A673 (cell line): ENCODE measurements around the gene HESX1.

Experiments used
- CTCF ChIP-seq: fragments of 300-800, 200-600 bp; sonication (generic); conservative IDR thresholded peaks from 2 replicates; pipeline ENCODE4 v1.5.1; 2017; ENCODE audit warnings: low read depth, mild to moderate bottlenecking, antibody characterized with exemption, low read length, moderate library complexity, mixed read lengths
- EZH2 ChIP-seq: fragments of 200-600 bp; sonication (generic); IDR thresholded peaks from 2 replicates; pipeline ENCODE4 v1.6.1; 2017; ENCODE audit warnings: borderline replicate concordance, low read depth, mild to moderate bottlenecking, mixed read lengths, antibody characterized with exemption, low read length; ENCODE audit not compliant: poor library complexity, severe bottlenecking

DNA sequence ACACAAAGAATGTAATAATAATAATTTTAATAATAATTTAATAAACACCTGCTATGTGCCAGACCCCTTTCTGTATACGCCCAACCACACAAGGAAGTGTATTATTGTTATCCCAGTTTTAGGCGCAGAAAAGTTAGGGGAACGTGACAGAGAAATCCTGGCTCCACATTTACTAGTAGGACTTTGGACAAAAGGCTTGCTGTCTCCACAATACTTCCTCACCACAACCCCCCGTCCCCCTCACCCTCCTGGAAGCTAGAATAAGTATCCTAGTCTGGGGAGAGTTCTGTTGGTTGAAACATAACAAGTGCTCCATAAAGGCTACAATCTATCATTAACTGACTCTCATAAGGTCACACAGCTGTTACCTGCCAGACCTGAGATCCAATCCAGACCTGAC lies 34.1 kb downstream of the HESX1 start:
- no peak for TF ChIP-seq CTCF
- no peak for TF ChIP-seq EZH2
